Uterus (tissue), 4 donors: ENCODE data around the gene NOXA1. TPM values are rescaled to one million over a fixed set of nuclear protein-coding genes. Genes with fewer than 3 reads are reported as not detected.

Experiments
- DNase-seq, 2 donors: peaks; one replicate each; pipeline ENCODE4 v3.0.0-alpha.2; 2019 to 2020
- H3K27ac ChIP-seq, 2 donors: fragments of 200-600 bp; sonication (generic); 1 replicate in 1 of 2; 2 replicates in 1 of 2; pipeline ENCODE4 v1.5.1; 2016 to 2018
- H3K27me3 ChIP-seq, 2 donors: fragments of 200-600 bp; sonication (generic); one replicate each; pipeline ENCODE4 v1.5.1; 2018 to 2019; ENCODE audit warnings: control low read depth in 1 of 2
- H3K36me3 ChIP-seq, 2 donors: fragments of 200-600 bp; sonication (generic); one replicate each; pipeline ENCODE4 v1.5.1; 2019; ENCODE audit warnings: control low read depth in 1 of 2
- H3K4me1 ChIP-seq, 2 donors: fragments of 200-600 bp; sonication (generic); one replicate each; pipeline ENCODE4 v1.5.1; 2018 to 2019; ENCODE audit warnings: control low read depth in 1 of 2
- H3K4me3 ChIP-seq, 2 donors: fragments of 200-600 bp; sonication (generic); 1 replicate in 1 of 2; 2 replicates in 1 of 2; pipeline ENCODE4 v1.5.1; 2018 to 2019; ENCODE audit warnings: mild to moderate bottlenecking in 1 of 2
- H3K9me3 ChIP-seq, 2 donors: fragments of 200-600 bp; sonication (generic); one replicate each; pipeline ENCODE4 v1.5.1; 2019; ENCODE audit warnings: control low read depth in 1 of 2
- CTCF ChIP-seq, 4 experiments: fragments of 200-600 bp in 2 of 4; fragments of 450-650 bp in 2 of 4; sonication (generic) in 2 of 4; IDR thresholded peaks; one replicate each; pipeline ENCODE4 v1.5.1; 2016 to 2019; ENCODE audit warnings: antibody characterized with exemption in 4 of 4, mild to moderate bottlenecking in 2 of 4, moderate library complexity in 1 of 4
- POLR2A ChIP-seq, 2 donors: fragments of 450-650 bp; IDR thresholded peaks; one replicate each; pipeline ENCODE4 v1.6.1; 2016; ENCODE audit warnings: antibody characterized with exemption in 2 of 2, mild to moderate bottlenecking in 1 of 2, moderate library complexity in 1 of 2
- intact Hi-C: fragments of 100-400 bp; cut with DNase I; formaldehyde crosslinking; loops from one replicate; pipeline ENCODE4 v1.15.1; 2023; ENCODE audit warnings: low total_unique reads
- total RNA-seq, 4 donors: library from RNA; depleted of rRNA in 3 of 4; stranded (reverse); fragments of >200 nt in 3 of 4; gene quantifications; one replicate each; pipeline versions ENCODE4 v1.1.0 to v1.2.4, GENCODE V29; 2014 to 2023
- donor health status: DM: yes; HTN: yes; CAD: no.

The NOXA1 gene
- total RNA-seq, 4 donors from 2014 or later, result 0.29 to 13.3 (median 3.4) TPM

- Histone ChIP-seq H3K4me3 (no peak overlapping the region), H3K9me3 (no peaks in the 10 kb centered on the region), H3K4me1 (no peaks in the 10 kb centered on the region), H3K27ac (no peak overlapping the region), H3K36me3 (no peaks in the 10 kb centered on the region), H3K27me3 (no peaks in the 10 kb centered on the region)
- intact Hi-C loops, result no loop called here
- TF ChIP-seq CTCF (IDR thresholded peaks at IDR 0.05) (no peak), POLR2A (IDR thresholded peaks at IDR 0.05) (no peak)
- DNase-seq, result no peak
These were observed 25.3 kb upstream of the NOXA1 start for GRCh38 chr9:137397675-137398423.

GRCh38 chr9:137398561-137399468 lies 24.4 kb upstream of the NOXA1 start:
- Histone ChIP-seq H3K36me3 (no peaks in the 10 kb centered on the region), H3K4me1 (no peaks in the 10 kb centered on the region), H3K27ac (no peak overlapping the region), H3K4me3 (no peak overlapping the region), H3K27me3 (no peaks in the 10 kb centered on the region), H3K9me3 (no peaks in the 10 kb centered on the region)
- intact Hi-C loops, result no loop called here
- no peak for DNase-seq
- TF ChIP-seq CTCF (IDR thresholded peaks at IDR 0.05), result no peak
- no peak for TF ChIP-seq POLR2A (IDR thresholded peaks at IDR 0.05)

DNA sequence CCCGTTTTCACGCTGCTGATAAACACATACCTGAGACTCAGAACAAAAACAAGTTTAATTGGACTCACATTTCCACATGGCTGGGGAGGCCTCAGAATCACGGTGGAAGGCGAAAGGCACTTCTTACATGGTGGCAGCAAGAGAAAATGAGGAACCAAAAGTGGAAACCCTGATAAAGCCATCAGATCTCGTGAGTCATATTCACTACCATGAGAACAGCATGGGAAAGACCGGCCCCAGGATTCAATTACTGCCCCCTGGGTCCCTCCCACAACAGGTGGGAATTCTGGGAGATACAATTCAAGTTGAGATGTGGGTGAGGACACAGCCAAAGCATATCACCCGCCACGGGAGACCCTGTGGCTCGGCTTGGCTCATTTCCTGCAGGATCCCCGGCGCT lies 20.4 kb upstream of the NOXA1 start:
- no peak overlapping the region for H3K27ac ChIP-seq
- DNase-seq, result no peak
- no peaks in the 10 kb centered on the region for H3K36me3 ChIP-seq
- intact Hi-C loops, result no loop called here
- TF ChIP-seq POLR2A (IDR thresholded peaks at IDR 0.05), result no peak
- TF ChIP-seq CTCF (IDR thresholded peaks at IDR 0.05), result no peak
- H3K4me1 ChIP-seq, result peaks cover 0 to 12% of the 10 kb centered on the region in 2 donors
- H3K9me3 ChIP-seq, result no peaks in the 10 kb centered on the region
- H3K27me3 ChIP-seq, result peaks cover 0 to 8% of the 10 kb centered on the region in 2 donors
- no peak overlapping the region for H3K4me3 ChIP-seq

GRCh38 chr9:137403269-137403668 lies 19.9 kb upstream of the NOXA1 start:
- DNase-seq, result no peak
- TF ChIP-seq POLR2A (IDR thresholded peaks at IDR 0.05) (no peak), CTCF (IDR thresholded peaks at IDR 0.05) (no peak)

More at GRCh38 chr9:137403269-137403668, 19.9 kb upstream of the NOXA1 start:
- Histone ChIP-seq H3K27ac (no peak overlapping the region), H3K27me3 (peaks cover 0 to 8% of the 10 kb centered on the region in 2 donors), H3K36me3 (no peaks in the 10 kb centered on the region), H3K9me3 (no peaks in the 10 kb centered on the region), H3K4me1 (peaks cover 0 to 16% of the 10 kb centered on the region in 2 donors), H3K4me3 (no peak overlapping the region)
- intact Hi-C loops, result no loop called here
